HG02623 (cell line): ENCODE measurements around the gene SFTA2.
"Not testable (repeated sequence)": the region's sequence is repeated elsewhere in the genome, so short reads cannot be mapped to it uniquely, and the experiment has no call there.

Experiments used
- ATAC-seq: cut with Tn5 transposase; IDR thresholded peaks from one replicate; pipeline ENCODE4 v1.9.1; 2021; ENCODE audit warnings: moderate library complexity; ENCODE audit not compliant: unreplicated experiment

The SFTA2 gene

GRCh38 chr6:30944051-30944450 is 12.1 kb upstream of the SFTA2 start:
- no peak for ATAC-seq

DNA sequence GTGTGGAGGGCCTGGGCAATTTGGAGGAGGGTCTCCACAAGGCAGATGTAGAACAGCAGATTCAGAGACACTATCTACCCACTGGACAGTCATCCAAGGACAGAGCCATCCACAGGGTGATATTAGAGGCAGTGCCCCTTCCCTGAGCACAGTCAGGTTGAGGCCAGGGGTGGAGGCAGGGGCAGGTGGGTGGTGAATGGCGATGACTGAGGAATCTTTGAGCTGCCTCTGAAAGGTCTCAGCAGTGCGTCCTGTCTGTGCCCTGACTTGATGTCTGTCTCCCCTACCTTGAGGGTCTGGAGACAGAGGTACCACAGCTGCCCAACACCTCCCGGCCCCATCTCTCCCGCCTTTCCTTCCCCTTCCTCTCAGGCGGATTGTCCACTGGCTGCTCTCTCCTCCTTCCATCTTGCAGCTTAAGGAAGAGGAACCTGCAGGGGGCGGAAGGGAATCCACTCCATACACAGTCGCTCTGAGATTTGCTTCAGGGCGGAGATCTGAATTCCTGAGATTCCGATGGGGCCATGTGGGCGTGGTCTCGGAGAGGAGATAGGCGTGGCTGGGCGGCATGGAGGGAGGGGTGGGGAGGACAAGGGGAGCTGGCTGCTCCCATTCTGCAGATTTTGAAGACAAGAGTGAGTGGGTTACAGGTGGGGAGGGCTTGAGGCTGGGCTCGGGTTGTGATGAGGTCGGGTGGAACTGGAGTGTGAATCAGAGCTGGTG is 10.5 kb upstream of the SFTA2 start:
- ATAC-seq = no peak

GRCh38 chr6:30940361-30940986 is 8.5 kb upstream of the SFTA2 start, which contains the start of gene MUCL3:
MUCL3 (plus strand) TSS chr6:30940973; CDS start chr6:30941000, 27 bp downstream.
- ATAC-seq = no peak

- ATAC-seq = no peak
Measured at GRCh38 chr6:30939473-30939872, 7.5 kb upstream of the SFTA2 start.

DNA sequence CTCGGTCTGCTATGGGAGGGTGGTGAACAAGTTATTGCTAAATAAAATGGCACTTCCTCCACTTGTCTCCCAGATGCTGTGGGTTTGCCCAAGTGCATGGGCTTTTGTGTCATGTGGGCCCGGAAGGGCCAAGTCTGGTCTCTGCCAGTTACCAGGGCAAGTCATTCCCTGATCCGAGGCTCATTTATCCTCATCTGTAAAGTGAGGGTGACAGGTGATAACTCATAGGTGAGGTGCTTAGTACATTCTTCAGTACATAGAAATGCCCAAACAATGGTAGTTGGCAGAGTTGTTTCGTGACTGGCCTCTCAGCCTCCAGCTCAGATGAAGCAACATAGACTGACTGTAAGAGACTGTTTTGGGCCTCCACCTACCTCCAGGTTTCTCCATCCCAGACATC is 6.8 kb upstream of the SFTA2 start:
- no peak for ATAC-seq

- no peak for ATAC-seq
Measured at GRCh38 chr6:30937265-30937664, 5.3 kb upstream of the SFTA2 start.

DNA sequence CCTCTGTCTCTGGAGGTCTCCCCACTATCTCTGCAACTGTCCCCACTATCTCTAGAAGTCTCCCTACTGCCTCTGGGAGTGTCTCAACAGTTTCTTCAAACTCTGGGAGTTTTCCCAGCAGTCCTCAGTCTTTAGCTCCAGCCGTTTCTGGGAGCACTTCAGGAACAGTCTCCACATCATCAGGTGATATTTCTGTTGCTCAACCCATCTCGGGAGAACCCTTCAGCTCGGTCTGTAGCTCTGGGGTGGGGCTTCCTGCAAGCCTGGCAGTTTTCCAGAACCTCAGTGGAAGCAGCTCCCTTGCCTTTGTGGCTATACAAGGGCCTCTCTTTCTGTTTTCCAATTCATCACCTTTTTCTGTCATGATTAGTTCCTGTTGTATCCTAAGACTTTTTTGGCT is 3.0 kb upstream of the SFTA2 start:
- no peak for ATAC-seq

DNA sequence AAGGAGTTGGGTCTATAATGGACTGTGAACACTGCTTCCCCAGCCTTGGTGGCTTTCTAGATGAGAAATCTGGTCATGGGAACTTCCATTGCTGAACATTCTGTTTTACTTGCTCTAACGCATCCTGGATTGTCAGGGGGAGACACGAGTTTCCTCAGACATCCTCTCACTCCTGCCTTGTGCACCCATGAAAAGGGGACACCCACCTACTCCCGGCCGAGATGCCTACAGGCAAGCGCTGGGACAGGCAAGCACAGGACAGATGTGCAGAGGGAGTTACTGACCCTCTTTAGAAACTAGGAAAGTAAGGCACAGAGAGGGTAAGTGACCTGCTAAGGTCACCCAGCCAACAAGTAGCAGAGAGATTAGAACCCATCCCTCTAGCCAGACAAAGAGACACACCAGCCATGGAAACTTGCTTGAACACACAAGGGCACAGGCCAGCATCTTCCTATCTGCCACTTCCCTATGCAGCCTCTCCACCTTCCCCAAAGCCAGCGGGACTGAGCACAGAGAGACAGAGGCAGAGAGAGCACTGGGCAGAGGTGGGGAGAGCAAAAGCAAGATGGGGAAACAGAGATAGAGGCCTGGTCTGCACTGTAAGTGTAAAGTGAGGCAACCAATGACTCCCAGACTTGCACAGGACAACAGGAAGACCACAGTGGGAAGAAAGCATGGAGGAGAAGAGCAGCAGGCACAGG is 845 bp upstream of the SFTA2 start:
- no peak for ATAC-seq

DNA sequence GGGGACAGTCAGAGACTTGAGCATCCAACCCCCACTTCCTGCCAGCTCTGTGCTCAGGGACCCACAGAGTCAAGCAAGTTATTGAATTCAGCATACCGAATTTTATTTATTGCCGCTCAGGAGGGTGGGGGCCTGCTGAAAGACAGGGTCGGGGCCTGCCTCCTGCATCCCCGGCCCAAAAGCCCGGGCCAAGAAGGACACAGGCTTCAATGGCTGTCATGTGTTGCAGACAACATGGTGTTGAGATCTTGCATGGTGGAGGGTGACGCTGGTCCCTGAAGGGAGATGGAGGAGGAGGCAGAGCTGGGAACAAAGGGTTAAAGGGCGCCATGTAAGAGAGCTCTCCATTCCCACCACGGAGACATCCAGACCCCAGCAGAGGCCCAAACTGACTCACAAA is 698 bp downstream of the SFTA2 start:
- no peak for ATAC-seq

DNA sequence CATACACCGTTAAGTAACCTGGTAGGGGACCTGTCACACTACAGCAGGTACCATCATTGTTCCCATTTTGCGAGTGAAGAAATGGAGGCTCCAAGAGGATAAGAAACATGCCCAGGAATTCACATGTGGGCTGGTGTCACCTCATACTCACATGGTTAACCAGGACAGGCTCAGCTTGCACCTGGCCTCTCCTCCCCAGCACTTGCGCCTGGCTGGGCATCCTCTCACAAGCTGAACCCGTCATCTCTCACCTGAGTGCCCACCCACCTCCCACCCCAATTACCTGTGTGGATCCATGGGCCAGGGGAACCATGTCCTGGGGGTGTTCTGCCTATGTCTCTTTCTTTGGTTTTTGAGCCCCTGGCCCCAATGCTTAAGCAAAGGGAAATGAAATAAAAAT is 1.5 kb downstream of the SFTA2 start:
- ATAC-seq = no peak

DNA sequence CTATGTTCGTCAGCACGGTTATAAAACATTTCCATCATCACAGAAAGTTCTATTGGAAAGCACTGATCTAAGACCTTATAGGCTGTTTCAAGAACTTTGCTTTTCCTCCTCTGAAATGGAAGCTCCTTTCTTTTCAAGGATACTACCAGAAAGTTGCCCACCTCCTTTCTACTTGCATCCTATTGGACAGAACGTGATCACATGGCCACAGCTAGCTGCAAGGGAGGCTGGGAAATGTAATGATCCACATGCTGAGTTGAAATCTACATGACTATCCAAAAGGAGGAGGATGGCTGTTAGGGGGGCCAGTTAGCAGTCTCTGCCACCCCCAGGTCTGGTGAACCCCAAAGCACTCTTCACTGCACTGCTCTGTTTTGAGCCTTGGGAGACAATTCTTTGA is 3.3 kb downstream of the SFTA2 start:
- ATAC-seq = no peak

GRCh38 chr6:30927080-30927479 is 4.9 kb downstream of the SFTA2 start:
- ATAC-seq = not testable (repeated sequence)

- no peak for ATAC-seq
Measured at GRCh38 chr6:30926644-30927043, 5.3 kb downstream of the SFTA2 start.

- ATAC-seq = not testable (repeated sequence)
Measured at GRCh38 chr6:30924040-30924627, 7.8 kb downstream of the SFTA2 start.

GRCh38 chr6:30922447-30922852 is 9.5 kb downstream of the SFTA2 start:
- no peak for ATAC-seq

DNA sequence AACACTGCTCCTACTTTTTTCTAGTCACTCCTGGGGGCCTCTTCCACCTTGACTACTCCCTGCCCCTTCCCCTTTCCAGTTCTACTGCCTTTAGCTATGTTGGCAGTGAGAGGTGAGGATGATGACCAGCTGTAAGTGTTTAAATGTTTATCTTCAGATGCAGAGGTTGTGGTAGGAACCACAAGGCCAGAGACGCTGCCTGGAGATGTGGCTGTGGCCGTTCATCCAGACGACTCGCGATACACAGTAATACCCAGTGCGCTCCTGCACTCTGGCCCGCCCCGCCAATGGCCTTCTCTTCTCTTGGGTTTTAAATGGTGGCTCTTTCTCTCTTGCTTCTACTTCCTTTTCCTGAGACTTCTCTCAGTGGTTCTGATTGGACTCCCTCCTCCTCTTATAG is 13.3 kb downstream of the SFTA2 start:
- ATAC-seq = no peak

DNA sequence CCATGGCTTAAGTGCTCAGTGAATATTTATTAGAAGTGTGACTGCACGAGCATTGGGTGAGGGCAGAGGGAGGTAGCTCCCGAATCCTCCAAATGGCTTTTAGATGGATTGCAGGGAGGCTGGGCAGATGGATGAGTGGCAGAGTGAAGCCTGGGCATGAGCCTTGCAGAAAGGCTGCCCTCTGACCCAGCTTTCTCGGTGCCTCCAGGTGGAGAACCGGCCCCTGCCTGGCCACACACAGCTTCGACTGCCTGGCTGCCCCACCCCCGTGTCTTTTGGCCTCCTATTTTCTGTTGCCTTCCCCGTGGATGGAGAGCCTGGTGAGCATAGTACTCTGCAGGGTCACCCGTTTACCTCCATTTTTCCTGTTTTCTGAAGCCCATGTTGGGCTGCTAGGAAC is 14.5 kb downstream of the SFTA2 start:
- no peak for ATAC-seq

GRCh38 chr6:30917041-30917440 is 14.9 kb downstream of the SFTA2 start:
- ATAC-seq = no peak

- no peak for ATAC-seq
Measured at GRCh38 chr6:30915591-30915946, 16.4 kb downstream of the SFTA2 start.

DNA sequence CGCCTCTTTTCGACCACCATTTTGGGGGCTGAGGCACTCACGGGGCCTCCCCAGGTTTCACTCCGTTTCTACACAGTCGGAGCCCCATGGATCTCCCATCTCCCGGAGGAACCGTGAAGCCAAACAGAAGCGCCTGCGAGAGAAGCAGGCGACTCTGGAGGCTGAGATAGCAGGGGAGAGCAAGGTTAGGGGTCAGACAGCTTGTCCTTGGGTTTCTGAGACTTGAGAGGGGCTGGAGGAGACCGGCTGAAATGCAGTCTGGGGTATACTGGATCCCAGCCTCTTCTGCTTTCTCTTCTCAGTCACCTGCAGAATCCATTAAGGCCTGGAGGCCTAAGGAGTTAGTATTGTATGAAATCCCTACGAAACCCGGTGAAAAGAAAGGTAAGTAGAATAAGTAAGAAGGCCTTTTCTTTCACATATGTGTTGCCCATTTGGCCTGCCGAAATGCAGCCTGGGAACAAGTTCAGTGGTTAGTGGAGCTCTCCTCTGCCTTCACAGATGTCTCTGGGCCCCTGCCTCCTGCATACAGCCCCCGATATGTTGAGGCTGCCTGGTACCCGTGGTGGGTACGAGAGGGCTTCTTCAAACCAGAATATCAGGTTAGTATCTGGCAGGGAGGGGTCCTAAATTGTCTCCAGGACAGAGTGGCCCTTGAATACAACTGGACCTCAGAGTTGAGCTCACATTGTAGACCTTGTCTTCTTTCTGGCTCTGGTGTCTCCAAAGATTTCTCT is 16.9 kb downstream of the SFTA2 start:
- no peak for ATAC-seq
